Retinal pigment epithelial cell (primary cell): ENCODE results near the gene TOP3A.

Experiments used
- DNase-seq: peaks from one replicate; pipeline ENCODE4 v3.0.0-alpha.2; 2010; ENCODE audit warnings: low read depth
- H3K4me3 ChIP-seq: 2 replicates; pipeline ENCODE4 v1.5.1; 2011; ENCODE audit warnings: mild to moderate bottlenecking, low read length, control low read depth, moderate library complexity
- CTCF ChIP-seq: conservative IDR thresholded peaks from 2 replicates; pipeline ENCODE4 v1.5.1; 2011; ENCODE audit warnings: low read depth, low read length, control low read depth, inconsistent platforms

Gene TOP3A

GRCh38 chr17:18253187-18253884 lies 61.5 kb downstream of the TOP3A start:
- TF ChIP-seq CTCF: no peak
- no peak overlapping the region for H3K4me3 ChIP-seq
- no peak for DNase-seq

- no peak for DNase-seq
- H3K4me3 ChIP-seq: no peak overlapping the region
- TF ChIP-seq CTCF: no peak
Measured at GRCh38 chr17:18252160-18252559, 62.6 kb downstream of the TOP3A start.

- DNase-seq: no peak
- no peak overlapping the region for H3K4me3 ChIP-seq
- no peak for TF ChIP-seq CTCF
Measured at GRCh38 chr17:18251204-18251603, 63.6 kb downstream of the TOP3A start.

GRCh38 chr17:18250708-18251107 lies 64.1 kb downstream of the TOP3A start:
- DNase-seq: no peak
- no peak overlapping the region for H3K4me3 ChIP-seq

GRCh38 chr17:18250259-18250658 lies 64.5 kb downstream of the TOP3A start:
- TF ChIP-seq CTCF: no peak
- DNase-seq: no peak
- H3K4me3 ChIP-seq: no peak overlapping the region

More at GRCh38 chr17:18250708-18251107, 64.1 kb downstream of the TOP3A start:
- TF ChIP-seq CTCF: no peak

- TF ChIP-seq CTCF: no peak
- H3K4me3 ChIP-seq: no peak overlapping the region
Measured at GRCh38 chr17:18248811-18249210, 66.0 kb downstream of the TOP3A start.

GRCh38 chr17:18248300-18248731 lies 66.5 kb downstream of the TOP3A start:
- TF ChIP-seq CTCF: peak; percentile 76
- H3K4me3 ChIP-seq: no peak overlapping the region
- DNase-seq: no peak

More at GRCh38 chr17:18248811-18249210, 66.0 kb downstream of the TOP3A start:
- DNase-seq: no peak
